Esophagus muscularis mucosa (tissue), 4 donors: ENCODE data around the gene PDGFA. TPM values are rescaled to one million over a fixed set of nuclear protein-coding genes. Genes with fewer than 3 reads are reported as not detected.

Experiments
- DNase-seq: peaks from one replicate; pipeline ENCODE4 v3.0.0-alpha.2; 2017; ENCODE audit errors: extremely low spot score
- H3K27ac ChIP-seq, 4 donors: fragments of 200-600 bp; sonication (generic); replicated peaks in 1 of 4; 1 replicate in 3 of 4; 2 replicates in 1 of 4; pipeline ENCODE4 v1.5.1; 2016 to 2019; ENCODE audit warnings: mild to moderate bottlenecking in 1 of 4
- H3K27me3 ChIP-seq, 4 donors: fragments of 200-600 bp; sonication (generic); one replicate each; pipeline versions ENCODE4 v1.5.1 to v1.6.0; 2016 to 2019
- H3K36me3 ChIP-seq, 4 donors: fragments of 200-600 bp; sonication (generic); one replicate each; pipeline ENCODE4 v1.5.1; 2016 to 2019
- H3K4me1 ChIP-seq, 4 donors: fragments of 200-600 bp; sonication (generic); one replicate each; pipeline ENCODE4 v1.5.1; 2016 to 2019
- H3K4me3 ChIP-seq, 4 donors: fragments of 200-600 bp; sonication (generic); 1 replicate in 2 of 4; 2 replicates in 2 of 4; pipeline ENCODE4 v1.5.1; 2016 to 2019; ENCODE audit warnings: mild to moderate bottlenecking in 4 of 4, moderate library complexity in 1 of 4
- H3K9me3 ChIP-seq, 4 donors: fragments of 200-600 bp; sonication (generic); 1 replicate in 3 of 4; 2 replicates in 1 of 4; pipeline ENCODE4 v1.5.1; 2016 to 2019
- CTCF ChIP-seq, 3 experiments: fragments of 200-600 bp in 2 of 3; fragments of 450-650 bp in 1 of 3; sonication (generic) in 2 of 3; IDR thresholded peaks; one replicate each; pipeline ENCODE4 v1.5.1; 2017 to 2019; ENCODE audit warnings: antibody characterized with exemption in 3 of 3, mild to moderate bottlenecking in 2 of 3, moderate library complexity in 1 of 3
- EP300 ChIP-seq: sonication (generic); formaldehyde crosslinking; IDR thresholded peaks from one replicate; pipeline ENCODE4 v1.6.1; 2017; ENCODE audit warnings: antibody characterized with exemption
- POLR2A ChIP-seq: fragments of 450-650 bp; IDR thresholded peaks from one replicate; pipeline ENCODE4 v1.6.1; 2017; ENCODE audit warnings: antibody characterized with exemption, moderate library complexity, mild to moderate bottlenecking, low read depth
- POLR2AphosphoS5 ChIP-seq, 2 donors: sonication (generic); formaldehyde crosslinking; IDR thresholded peaks; one replicate each; pipeline ENCODE4 v1.6.1; 2017; ENCODE audit warnings: antibody characterized with exemption in 2 of 2
- WGBS: methylation state at CpG from one replicate; pipeline ENCODE4 v1.1.5; 2018; 5-methylcytosine and 5-hydroxymethylcytosine counted together
- intact Hi-C: fragments of 100-400 bp; cut with DNase I; formaldehyde crosslinking; loops from one replicate; pipeline ENCODE4 v1.15.1; 2023
- total RNA-seq, 4 donors: library from RNA; depleted of rRNA; stranded (reverse); fragments of >200 nt; gene quantifications; one replicate each; pipeline versions ENCODE4 v1.1.0 to v1.2.1, GENCODE V29; 2016

The PDGFA gene
- total RNA-seq, 4 donors from 2014 or later: 88.0 to 184 (median 119) TPM

GRCh38 chr7:525740-526139, 6.1 kb upstream of the PDGFA start:
- intact Hi-C loops: no loop called here

GRCh38 chr7:524800-525199, 5.2 kb upstream of the PDGFA start:
- Histone ChIP-seq H3K4me1 (peaks cover 26 to 33% (median 32%) of the 10 kb centered on the region in 4 donors), H3K36me3 (no peaks in the 10 kb centered on the region), H3K27me3 (peaks cover 0 to 27% (median 0%) of the 10 kb centered on the region in 4 donors), H3K9me3 (peaks cover 0 to 7% (median 0%) of the 10 kb centered on the region in 4 donors), H3K27ac (no peak overlapping the region), H3K4me3 (no peak overlapping the region)
- TF ChIP-seq POLR2A (no peak), EP300 (no peak), CTCF (IDR thresholded peaks at IDR 0.05) (no peak), POLR2AphosphoS5 (IDR thresholded peaks at IDR 0.05) (no peak)
- 96% methylated on average over 9 of the region's 9 CpGs for WGBS
- DNase-seq: no peak
- intact Hi-C loops: no loop called here

More at GRCh38 chr7:525740-526139, 6.1 kb upstream of the PDGFA start:
- Histone ChIP-seq H3K27ac (no peak overlapping the region), H3K4me1 (peaks cover 18 to 24% (median 23%) of the 10 kb centered on the region in 4 donors), H3K9me3 (peaks cover 0 to 7% (median 0%) of the 10 kb centered on the region in 4 donors), H3K36me3 (no peaks in the 10 kb centered on the region), H3K4me3 (no peak overlapping the region), H3K27me3 (peaks cover 0 to 30% (median 0%) of the 10 kb centered on the region in 4 donors)
- TF ChIP-seq EP300: no peak
- no peak for TF ChIP-seq CTCF (IDR thresholded peaks at IDR 0.05)
- TF ChIP-seq POLR2AphosphoS5 (IDR thresholded peaks at IDR 0.05): no peak
- TF ChIP-seq POLR2A: no peak
- WGBS: 73% methylated on average over 12 of the region's 12 CpGs
- DNase-seq: no peak

GRCh38 chr7:523347-524336, 4.0 kb upstream of the PDGFA start:
- intact Hi-C loops: no loop called here
- H3K27me3 ChIP-seq: peaks cover 0 to 25% (median 0%) of the 10 kb centered on the region in 4 donors
- H3K4me3 ChIP-seq: no peak overlapping the region
- no peak for DNase-seq
- WGBS: 85% methylated on average over 26 of the region's 28 CpGs
- no peak overlapping the region for H3K27ac ChIP-seq
- H3K4me1 ChIP-seq: peaks cover 26 to 38% (median 33%) of the 10 kb centered on the region in 4 donors
- H3K36me3 ChIP-seq: no peaks in the 10 kb centered on the region
- no peak for TF ChIP-seq POLR2AphosphoS5 (IDR thresholded peaks at IDR 0.05)
- TF ChIP-seq POLR2A: no peak
- TF ChIP-seq EP300: no peak
- no peak for TF ChIP-seq CTCF (IDR thresholded peaks at IDR 0.05)
- H3K9me3 ChIP-seq: peaks cover 0 to 7% (median 0%) of the 10 kb centered on the region in 4 donors

GRCh38 chr7:522951-523314, 3.3 kb upstream of the PDGFA start:
- DNase-seq: no peak
- intact Hi-C loops: no loop called here
- WGBS: 27% methylated on average over 20 of the region's 21 CpGs
- H3K4me1 ChIP-seq: peaks cover 26 to 45% (median 37%) of the 10 kb centered on the region in 4 donors
- H3K27me3 ChIP-seq: peaks cover 0 to 25% (median 0%) of the 10 kb centered on the region in 4 donors
- peaks cover 0 to 7% (median 0%) of the 10 kb centered on the region in 4 donors for H3K9me3 ChIP-seq
- peak overlapping the region in 3 of 4 donors; percentile 55 to 67 (median 57) for H3K4me3 ChIP-seq
- no peak for TF ChIP-seq EP300
- no peak for TF ChIP-seq POLR2AphosphoS5 (IDR thresholded peaks at IDR 0.05)
- TF ChIP-seq CTCF (IDR thresholded peaks at IDR 0.05): no peak
- no peak for TF ChIP-seq POLR2A
- H3K36me3 ChIP-seq: no peaks in the 10 kb centered on the region
- no peak overlapping the region for H3K27ac ChIP-seq
